Measurements from ENCODE around the gene KDM2A.
A peak's percentile ranks its signal among the peaks of the same experiment; 100 is the strongest.

The KDM2A gene

GRCh38 chr11:67284811-67285540, 165.9 kb downstream of the KDM2A start:
- DNase-seq (ENCODE audit: low read depth in 3 of 3) = no peak

- DNase-seq (ENCODE audit: low read depth in 3 of 3) = no peak
These were observed 166.8 kb downstream of the KDM2A start for GRCh38 chr11:67285541-67286498.

GRCh38 chr11:67286621-67287333, 167.7 kb downstream of the KDM2A start:
- no peak for DNase-seq (ENCODE audit: low read depth in 3 of 3)

- no peak for DNase-seq (ENCODE audit: low read depth in 3 of 3)
These were observed 168.5 kb downstream of the KDM2A start for GRCh38 chr11:67287355-67288197.

GRCh38 chr11:67288198-67288451, 169.1 kb downstream of the KDM2A start:
- no peak for DNase-seq (ENCODE audit: low read depth in 3 of 3)

GRCh38 chr11:67288452-67289225, 169.6 kb downstream of the KDM2A start:
- DNase-seq (ENCODE audit: low read depth in 3 of 3) = peak; percentile 78 to 85 (median 80)

- DNase-seq (ENCODE audit: low read depth in 3 of 3) = no peak
These were observed 170.2 kb downstream of the KDM2A start, which contains the start of gene ANKRD13D for GRCh38 chr11:67289226-67289650. Gene ANKRD13D (plus strand): TSS chr11:67289303. CDS start chr11:67289461, 158 bp downstream.

GRCh38 chr11:67289651-67290479, 170.8 kb downstream of the KDM2A start:
- no peak for DNase-seq (ENCODE audit: low read depth in 3 of 3)

- no peak for DNase-seq (ENCODE audit: low read depth in 3 of 3)
These were observed 171.7 kb downstream of the KDM2A start for GRCh38 chr11:67290801-67291200.

GRCh38 chr11:67291481-67292381, 172.7 kb downstream of the KDM2A start:
- no peak for DNase-seq (ENCODE audit: low read depth in 3 of 3)

- DNase-seq (ENCODE audit: low read depth in 3 of 3) = no peak
These were observed 173.6 kb downstream of the KDM2A start for GRCh38 chr11:67292671-67293070.

- DNase-seq (ENCODE audit: low read depth in 3 of 3) = no peak
These were observed 174.0 kb downstream of the KDM2A start for GRCh38 chr11:67293090-67293489.

GRCh38 chr11:67295846-67296245, 176.8 kb downstream of the KDM2A start:
- DNase-seq (ENCODE audit: low read depth in 3 of 3) = no peak

GRCh38 chr11:67298786-67299185, 179.7 kb downstream of the KDM2A start:
- DNase-seq (ENCODE audit: low read depth in 3 of 3) = no peak

GRCh38 chr11:67299471-67300191, 180.6 kb downstream of the KDM2A start:
- no peak for DNase-seq (ENCODE audit: low read depth in 3 of 3)

GRCh38 chr11:67300256-67300755, 181.2 kb downstream of the KDM2A start:
- DNase-seq (ENCODE audit: low read depth in 3 of 3) = no peak

- no peak for DNase-seq (ENCODE audit: low read depth in 3 of 3)
These were observed 181.8 kb downstream of the KDM2A start for GRCh38 chr11:67300756-67301312.

All from stimulated activated CD4-positive, alpha-beta T cell treated with anti-CD3 and anti-CD28 coated beads, TNF-alpha, amount 100 ng/mL, for 48 hours (primary cell).